Stimulated activated naive CD8-positive, alpha-beta T cell treated with anti-CD3 and anti-CD28 coated beads, Interleukin-15, Interleukin-2, amounts not matched to agents 100 ng/mL and 50 ng/mL, for 24 hours (primary cell): Measurements from ENCODE around the gene KLHDC3.
A peak's percentile ranks its signal among the peaks of the same experiment; 100 is the strongest.
"Not testable (repeated sequence)": the region's sequence is repeated elsewhere in the genome, so short reads cannot be mapped to it uniquely, and the experiment has no call there.

Experiments
- H3K27ac Mint-ChIP-seq: one replicate; pipeline ENCODE4 v1.8.0; 2021; ENCODE audit warnings: mild to moderate bottlenecking, mixed read lengths
- H3K27me3 Mint-ChIP-seq: one replicate; pipeline ENCODE4 v1.8.0; 2021; ENCODE audit warnings: mixed read lengths
- H3K36me3 Mint-ChIP-seq: one replicate; pipeline ENCODE4 v1.8.0; 2021; ENCODE audit warnings: low read depth, mixed read lengths
- H3K4me1 Mint-ChIP-seq: one replicate; pipeline ENCODE4 v1.8.0; 2021; ENCODE audit warnings: low read depth, mixed read lengths
- H3K4me3 Mint-ChIP-seq: one replicate; pipeline ENCODE4 v1.8.0; 2021; ENCODE audit warnings: mild to moderate bottlenecking, mixed read lengths
- H3K9me3 Mint-ChIP-seq: one replicate; pipeline ENCODE4 v1.8.0; 2021; ENCODE audit warnings: mixed read lengths

KLHDC3 gene

GRCh38 chr6:43033496-43034189 is 19.6 kb downstream of the KLHDC3 start:
- no peaks in the 10 kb centered on the region for H3K4me1 Mint-ChIP-seq
- peak overlapping the region; percentile 27 for H3K27ac Mint-ChIP-seq

GRCh38 chr6:43034190-43034525 is 20.1 kb downstream of the KLHDC3 start:
- Mint-ChIP-seq H3K27me3 (no peaks in the 10 kb centered on the region), H3K27ac (no peak overlapping the region), H3K9me3 (no peaks in the 10 kb centered on the region), H3K4me1 (no peaks in the 10 kb centered on the region), H3K36me3 (peaks cover 36% of the 10 kb centered on the region), H3K4me3 (no peak overlapping the region)

More at GRCh38 chr6:43033496-43034189, 19.6 kb downstream of the KLHDC3 start:
- H3K36me3 Mint-ChIP-seq, result peaks cover 40% of the 10 kb centered on the region
- no peaks in the 10 kb centered on the region for H3K9me3 Mint-ChIP-seq
- H3K4me3 Mint-ChIP-seq, result no peak overlapping the region
- H3K27me3 Mint-ChIP-seq, result no peaks in the 10 kb centered on the region

DNA sequence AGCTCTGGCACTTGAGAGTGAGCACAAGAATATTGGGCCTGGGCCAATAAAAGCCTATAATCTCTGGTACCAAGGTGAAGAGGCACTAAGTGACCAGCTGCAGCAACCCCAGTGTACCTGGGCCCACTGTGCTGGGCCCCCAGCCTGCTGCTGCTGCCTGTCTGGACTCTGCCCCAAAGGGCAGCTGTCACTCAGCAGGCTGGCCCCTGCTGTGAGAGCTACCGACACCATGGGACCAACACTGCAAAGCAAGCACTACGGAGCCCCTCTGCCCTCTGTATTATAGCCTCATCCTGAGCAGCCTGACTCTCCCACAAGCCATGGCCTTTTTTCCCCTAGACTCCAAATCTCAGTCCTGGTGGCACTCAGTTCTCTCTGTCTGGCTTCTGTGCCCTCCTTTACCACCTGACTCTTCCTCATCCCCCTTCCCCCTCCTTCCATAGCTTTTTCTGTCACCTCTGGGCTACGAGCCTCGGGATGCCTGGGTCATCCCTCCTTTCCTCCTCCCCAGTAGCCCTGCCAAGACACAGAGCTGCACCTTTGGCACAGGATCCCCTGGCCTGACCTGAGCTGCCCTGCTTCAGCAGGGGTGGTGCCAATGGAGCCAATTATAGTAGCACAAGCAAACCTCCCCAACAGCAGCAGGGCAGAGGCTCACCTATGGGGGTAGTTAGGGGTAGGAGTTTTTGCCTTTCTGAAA is 21.6 kb downstream of the KLHDC3 start:
- Mint-ChIP-seq H3K4me3 (no peak overlapping the region), H3K4me1 (no peaks in the 10 kb centered on the region), H3K27ac (no peak overlapping the region), H3K36me3 (peaks cover 33% of the 10 kb centered on the region), H3K9me3 (no peaks in the 10 kb centered on the region), H3K27me3 (no peaks in the 10 kb centered on the region)

GRCh38 chr6:43036712-43037111 is 22.7 kb downstream of the KLHDC3 start:
- Mint-ChIP-seq H3K4me3 (no peak overlapping the region), H3K36me3 (peaks cover 33% of the 10 kb centered on the region), H3K4me1 (no peaks in the 10 kb centered on the region), H3K9me3 (no peaks in the 10 kb centered on the region), H3K27me3 (no peaks in the 10 kb centered on the region), H3K27ac (no peak overlapping the region)

DNA sequence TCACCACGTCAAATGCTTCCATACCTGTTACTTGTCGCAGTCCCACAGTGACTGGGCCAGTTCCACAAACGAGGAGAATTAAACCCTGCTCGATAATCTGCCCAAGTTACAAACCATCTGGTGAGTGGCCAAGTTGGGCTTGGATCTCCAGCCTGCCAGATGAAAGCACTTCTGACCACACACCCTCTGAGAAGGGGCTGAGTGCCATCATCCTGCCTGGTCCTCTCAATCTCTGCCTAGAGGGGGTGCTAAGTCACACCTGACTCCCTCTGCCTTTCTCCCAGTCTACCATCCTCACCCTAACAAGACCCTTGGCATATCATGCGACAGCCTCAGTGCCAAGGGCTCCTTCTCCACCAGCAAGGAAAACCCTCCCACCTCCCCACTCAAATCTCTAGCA is 23.1 kb downstream of the KLHDC3 start:
- H3K27me3 Mint-ChIP-seq, result no peaks in the 10 kb centered on the region

GRCh38 chr6:43037706-43038105 is 23.7 kb downstream of the KLHDC3 start:
- no peaks in the 10 kb centered on the region for H3K27me3 Mint-ChIP-seq
- H3K36me3 Mint-ChIP-seq, result peaks cover 35% of the 10 kb centered on the region
- no peaks in the 10 kb centered on the region for H3K4me1 Mint-ChIP-seq
- no peak overlapping the region for H3K27ac Mint-ChIP-seq
- no peaks in the 10 kb centered on the region for H3K9me3 Mint-ChIP-seq
- H3K4me3 Mint-ChIP-seq, result no peak overlapping the region

More for the DNA sequence above, 23.1 kb downstream of the KLHDC3 start:
- no peak overlapping the region for H3K4me3 Mint-ChIP-seq
- peaks cover 31% of the 10 kb centered on the region for H3K36me3 Mint-ChIP-seq
- no peak overlapping the region for H3K27ac Mint-ChIP-seq
- H3K4me1 Mint-ChIP-seq, result no peaks in the 10 kb centered on the region
- H3K9me3 Mint-ChIP-seq, result no peaks in the 10 kb centered on the region

DNA sequence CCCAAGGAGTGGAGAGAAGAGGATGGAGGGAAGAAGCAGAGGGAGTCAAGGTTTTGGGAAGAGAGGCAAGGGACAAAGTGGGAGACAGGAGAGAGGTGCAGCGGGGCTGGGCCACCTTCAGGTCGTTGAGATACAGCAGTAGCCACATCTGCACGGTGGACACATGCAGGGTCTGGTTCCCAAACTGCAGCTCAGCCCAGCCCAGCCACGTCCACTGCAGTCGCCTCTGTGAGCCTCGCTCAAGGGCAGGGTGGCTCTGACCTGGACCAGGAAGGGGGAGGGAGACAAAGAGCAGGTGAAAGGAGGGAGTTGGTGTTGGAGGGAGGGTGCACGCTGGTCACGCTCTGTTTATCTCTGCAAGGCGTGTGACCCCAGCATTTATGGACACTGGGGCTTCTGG is 24.7 kb downstream of the KLHDC3 start:
- Mint-ChIP-seq H3K27ac (no peak overlapping the region), H3K4me3 (no peak overlapping the region), H3K27me3 (no peaks in the 10 kb centered on the region), H3K9me3 (no peaks in the 10 kb centered on the region), H3K4me1 (no peaks in the 10 kb centered on the region), H3K36me3 (peaks cover 36% of the 10 kb centered on the region)

DNA sequence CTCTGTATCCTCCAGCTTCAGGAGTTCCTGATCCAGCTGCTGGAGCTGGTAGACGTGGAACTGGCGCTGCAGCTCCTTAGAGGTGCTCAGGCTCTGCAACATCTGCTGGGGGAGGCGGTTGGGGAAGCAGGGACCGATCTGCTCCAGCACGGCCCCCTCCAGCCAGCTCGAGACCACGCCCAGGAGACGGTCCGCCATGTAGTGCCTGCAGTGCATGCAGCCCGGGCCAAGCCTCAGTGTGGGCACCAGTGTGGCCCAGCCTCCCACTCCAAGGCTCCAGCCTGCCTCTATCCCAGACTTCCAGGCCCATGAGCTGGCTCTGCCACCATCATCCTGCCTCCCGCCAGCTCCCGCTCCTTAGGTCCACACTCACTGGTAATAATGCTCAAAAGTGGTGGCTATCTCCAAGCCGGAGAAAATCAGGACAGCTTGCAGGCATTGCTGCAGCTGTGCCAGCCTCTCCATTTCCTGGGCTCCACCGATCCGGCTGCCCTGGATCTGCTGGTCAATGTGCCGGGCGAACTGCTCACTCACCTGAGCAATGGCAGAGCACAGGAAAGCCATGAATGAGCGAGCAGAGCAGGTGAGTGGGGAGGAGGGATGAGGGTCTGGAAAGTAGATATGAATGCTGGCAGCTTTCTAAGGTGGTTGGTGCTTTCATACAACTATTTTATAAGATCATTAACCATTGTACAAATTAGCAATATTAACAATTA is 26.7 kb downstream of the KLHDC3 start:
- Mint-ChIP-seq H3K36me3 (peaks cover 38% of the 10 kb centered on the region), H3K4me3 (no peak overlapping the region), H3K9me3 (no peaks in the 10 kb centered on the region), H3K27ac (no peak overlapping the region), H3K4me1 (no peaks in the 10 kb centered on the region), H3K27me3 (no peaks in the 10 kb centered on the region)

- peaks cover 42% of the 10 kb centered on the region for H3K36me3 Mint-ChIP-seq
- not testable (repeated sequence) for H3K4me1 Mint-ChIP-seq, H3K27me3 Mint-ChIP-seq, H3K4me3 Mint-ChIP-seq, H3K27ac Mint-ChIP-seq, H3K9me3 Mint-ChIP-seq
These were observed 27.4 kb downstream of the KLHDC3 start for GRCh38 chr6:43041475-43041874.

DNA sequence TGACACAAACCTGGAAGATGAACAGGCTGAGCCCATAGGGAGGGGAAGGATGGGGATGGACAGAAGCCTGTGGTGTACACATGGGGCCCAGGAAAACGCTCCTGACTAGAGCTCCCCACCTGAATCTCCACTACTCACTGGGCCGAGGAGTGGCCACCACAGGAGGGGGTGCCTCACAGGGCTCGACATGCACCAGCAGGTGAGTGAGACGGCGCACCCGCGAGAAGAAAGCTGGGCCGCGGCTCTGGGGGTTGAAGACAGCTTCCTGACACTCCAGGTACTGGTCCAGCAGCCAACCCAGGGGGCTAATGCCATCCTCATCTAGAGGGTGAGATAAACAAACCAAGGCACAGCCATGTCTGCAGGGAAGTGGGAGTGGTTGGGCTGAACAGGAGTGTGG is 29.3 kb downstream of the KLHDC3 start:
- Mint-ChIP-seq H3K27ac (no peak overlapping the region), H3K36me3 (peaks cover 33% of the 10 kb centered on the region), H3K27me3 (no peaks in the 10 kb centered on the region)

GRCh38 chr6:43045371-43045930 is 31.4 kb downstream of the KLHDC3 start:
- H3K9me3 Mint-ChIP-seq, result no peaks in the 10 kb centered on the region
- no peak overlapping the region for H3K4me3 Mint-ChIP-seq
- peaks cover 38% of the 10 kb centered on the region for H3K36me3 Mint-ChIP-seq
- peaks cover under 1% of the 10 kb centered on the region for H3K4me1 Mint-ChIP-seq
- no peaks in the 10 kb centered on the region for H3K27me3 Mint-ChIP-seq
- H3K27ac Mint-ChIP-seq, result peak overlapping the region; percentile 31

More for the DNA sequence above, 29.3 kb downstream of the KLHDC3 start:
- no peak overlapping the region for H3K4me3 Mint-ChIP-seq
- H3K9me3 Mint-ChIP-seq, result no peaks in the 10 kb centered on the region
- H3K4me1 Mint-ChIP-seq, result no peaks in the 10 kb centered on the region

GRCh38 chr6:43047998-43048397 is 33.9 kb downstream of the KLHDC3 start:
- no peak overlapping the region for H3K27ac Mint-ChIP-seq

GRCh38 chr6:43050981-43051380 is 36.9 kb downstream of the KLHDC3 start:
- H3K4me1 Mint-ChIP-seq, result peaks cover 34% of the 10 kb centered on the region
- peak overlapping the region; percentile 49 for H3K27ac Mint-ChIP-seq
- H3K27me3 Mint-ChIP-seq, result no peaks in the 10 kb centered on the region
- H3K9me3 Mint-ChIP-seq, result no peaks in the 10 kb centered on the region
- peak overlapping the region; percentile 25 for H3K4me3 Mint-ChIP-seq
- peaks cover 34% of the 10 kb centered on the region for H3K36me3 Mint-ChIP-seq

More at GRCh38 chr6:43047998-43048397, 33.9 kb downstream of the KLHDC3 start:
- no peaks in the 10 kb centered on the region for H3K9me3 Mint-ChIP-seq
- H3K4me1 Mint-ChIP-seq, result peaks cover 21% of the 10 kb centered on the region
- no peaks in the 10 kb centered on the region for H3K27me3 Mint-ChIP-seq
- no peak overlapping the region for H3K4me3 Mint-ChIP-seq
- H3K36me3 Mint-ChIP-seq, result peaks cover 28% of the 10 kb centered on the region

- Mint-ChIP-seq H3K9me3 (no peaks in the 10 kb centered on the region), H3K36me3 (peaks cover 32% of the 10 kb centered on the region), H3K27ac (peak overlapping the region; percentile 96)
These were observed 38.3 kb downstream of the KLHDC3 start for GRCh38 chr6:43052225-43052841.

More at GRCh38 chr6:43052225-43052841, 38.3 kb downstream of the KLHDC3 start:
- Mint-ChIP-seq H3K27me3 (no peaks in the 10 kb centered on the region), H3K4me3 (peak overlapping the region; percentile 90), H3K4me1 (peaks cover 38% of the 10 kb centered on the region)
